Neuronal stem cell (in vitro differentiated cells): ENCODE measurements around the gene RILP.
A peak's percentile ranks its signal among the peaks of the same experiment; 100 is the strongest.
"Not testable (repeated sequence)": the region's sequence is repeated elsewhere in the genome, so short reads cannot be mapped to it uniquely, and the experiment has no call there.

Experiments
- DNase-seq: peaks from one replicate; pipeline ENCODE4 v3.0.0-alpha.2; 2013; ENCODE audit warnings: low spot score
- H2AFZ ChIP-seq: one replicate; pipeline ENCODE4 v1.6.1; 2013; ENCODE audit warnings: mild to moderate bottlenecking, low read length, inconsistent platforms
- H2AK5ac ChIP-seq: 2 replicates; pipeline ENCODE4 v1.6.1; 2013; ENCODE audit warnings: low read depth, mild to moderate bottlenecking, inconsistent platforms, low read length, moderate library complexity, mixed read lengths
- H2BK120ac ChIP-seq: 2 replicates; pipeline ENCODE4 v1.6.1; 2013; ENCODE audit warnings: low read depth, mild to moderate bottlenecking, inconsistent platforms, low read length, moderate library complexity, mixed read lengths
- H2BK12ac ChIP-seq: one replicate; pipeline ENCODE4 v1.6.1; 2013; ENCODE audit warnings: low read length, inconsistent platforms
- H2BK15ac ChIP-seq: 2 replicates; pipeline ENCODE4 v1.6.1; 2013; ENCODE audit warnings: mild to moderate bottlenecking, low read length, inconsistent platforms, mixed read lengths
- H2BK5ac ChIP-seq: one replicate; pipeline ENCODE4 v1.6.1; 2013; ENCODE audit warnings: inconsistent platforms, mild to moderate bottlenecking, low read length, moderate library complexity
- H3K14ac ChIP-seq: one replicate; pipeline ENCODE4 v1.6.1; 2013; ENCODE audit warnings: low read length, inconsistent platforms
- H3K18ac ChIP-seq: 2 replicates; pipeline ENCODE4 v1.6.1; 2013; ENCODE audit warnings: low read length, inconsistent platforms
- H3K23ac ChIP-seq: 2 replicates; pipeline ENCODE4 v1.6.1; 2013; ENCODE audit warnings: low read depth, mild to moderate bottlenecking, mixed read lengths, low read length, inconsistent platforms; ENCODE audit not compliant: poor library complexity
- H3K27ac ChIP-seq: replicated peaks from 3 replicates; pipeline ENCODE4 v1.5.1; 2013; ENCODE audit warnings: low read length, inconsistent platforms
- H3K27me3 ChIP-seq, 3 experiments: 2 replicates each; pipeline ENCODE4 v1.6.1; 2013; ENCODE audit warnings: low read length in 3 of 3, mild to moderate bottlenecking in 2 of 3, inconsistent platforms in 1 of 3, low read depth in 1 of 3, mixed read lengths in 1 of 3, moderate library complexity in 1 of 3; ENCODE audit not compliant: control insufficient read depth in 3 of 3, insufficient read depth in 3 of 3
- H3K36me3 ChIP-seq, 2 donors: replicated peaks in 1 of 2; 2 replicates each; pipeline ENCODE4 v1.6.1; 2013; ENCODE audit warnings: low read length in 2 of 2; ENCODE audit not compliant: control insufficient read depth in 2 of 2, insufficient read depth in 2 of 2
- H3K4ac ChIP-seq: 2 replicates; pipeline ENCODE4 v1.6.1; 2013; ENCODE audit warnings: inconsistent platforms, mild to moderate bottlenecking, low read length, moderate library complexity
- H3K4me1 ChIP-seq, 2 donors: 1 replicate in 1 of 2; 2 replicates in 1 of 2; pipeline ENCODE4 v1.6.1; 2013; ENCODE audit warnings: low read length in 2 of 2, low read depth in 1 of 2; ENCODE audit not compliant: control insufficient read depth in 2 of 2, insufficient read depth in 1 of 2
- H3K4me2 ChIP-seq: one replicate; pipeline ENCODE4 v1.6.1; 2013; ENCODE audit warnings: mild to moderate bottlenecking, low read length, inconsistent platforms; ENCODE audit not compliant: insufficient read depth, poor library complexity, severe bottlenecking
- H3K4me3 ChIP-seq, 2 donors: 2 replicates each; pipeline ENCODE4 v1.5.1; 2013; ENCODE audit warnings: low read length in 2 of 2, mild to moderate bottlenecking in 2 of 2, inconsistent platforms in 1 of 2, moderate library complexity in 1 of 2
- H3K79me1 ChIP-seq: one replicate; pipeline ENCODE4 v1.6.1; 2013; ENCODE audit warnings: low read depth, mild to moderate bottlenecking, inconsistent platforms, low read length, moderate library complexity
- H3K9ac ChIP-seq: one replicate; pipeline ENCODE4 v1.6.1; 2013; ENCODE audit warnings: mild to moderate bottlenecking, low read depth, low read length, inconsistent platforms; ENCODE audit not compliant: poor library complexity
- H3K9me3 ChIP-seq, 2 donors: replicated peaks in 1 of 2; 2 replicates each; pipeline versions ENCODE3 to v1.6.1; 2013; ENCODE audit warnings: low read length in 2 of 2, mild to moderate bottlenecking in 2 of 2, inconsistent platforms in 1 of 2, low read depth in 1 of 2, mixed read lengths in 1 of 2, moderate library complexity in 1 of 2; ENCODE audit not compliant: control insufficient read depth in 2 of 2, insufficient read depth in 1 of 2
- H4K8ac ChIP-seq: one replicate; pipeline ENCODE4 v1.6.1; 2013; ENCODE audit warnings: low read depth, mild to moderate bottlenecking, inconsistent platforms, low read length, moderate library complexity
- H4K91ac ChIP-seq: one replicate; pipeline ENCODE4 v1.6.1; 2013; ENCODE audit warnings: low read length, low read depth, mild to moderate bottlenecking, inconsistent platforms; ENCODE audit not compliant: poor library complexity
- WGBS, 2 donors: extraction: QIAGEN DNeasy Blood & Tissue Kit; methylation state at CpG; one replicate each; pipeline ENCODE4 v1.1.7; 2013; ENCODE audit warnings: missing lambda C conversion rate in 2 of 2, mixed read lengths in 1 of 2; ENCODE audit not compliant: insufficient read length in 2 of 2, insufficient replicate concordance in 1 of 2; ENCODE audit errors: extremely low coverage in 2 of 2; 5-methylcytosine and 5-hydroxymethylcytosine counted together

The RILP gene

DNA sequence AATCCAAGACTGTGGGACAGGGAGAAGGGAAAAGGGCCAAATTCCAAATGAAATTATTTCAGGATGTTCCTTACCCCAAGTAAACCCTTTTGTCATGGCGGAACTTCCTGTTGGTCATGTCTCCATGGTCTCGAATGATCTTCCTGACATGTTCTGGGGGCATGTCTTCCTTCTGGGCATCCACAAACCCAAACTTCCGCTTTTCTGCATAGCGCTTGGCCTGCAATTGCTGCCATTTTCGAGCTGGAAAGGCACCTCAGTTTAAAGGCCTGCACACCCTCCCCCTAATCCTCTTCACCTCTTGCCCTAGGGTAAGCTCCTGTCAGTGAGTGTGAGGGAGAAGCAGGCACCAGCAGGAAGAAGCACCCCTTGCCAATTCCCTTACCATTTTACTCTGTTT, 33.8 kb upstream of the RILP start:
- Histone ChIP-seq H3K79me1 (peaks cover 8% of the 10 kb centered on the region), H2BK120ac (no peak overlapping the region), H2BK5ac (no peak overlapping the region), H3K27me3 (no peaks in the 10 kb centered on the region), H3K9ac (no peak overlapping the region), H3K4me2 (peak overlapping the region; percentile 60), H3K18ac (no peak overlapping the region), H2AK5ac (no peak overlapping the region), H3K36me3 (peaks cover 42 to 53% of the 10 kb centered on the region in 2 donors), H3K23ac (no peak overlapping the region), H2BK12ac (no peak overlapping the region), H2BK15ac (no peak overlapping the region), H3K14ac (no peak overlapping the region), H3K4ac (no peak overlapping the region), H3K4me3 (peak overlapping the region; percentile 75 to 94), H3K9me3 (no peaks in the 10 kb centered on the region), H3K27ac (no peak overlapping the region), H4K8ac (no peak overlapping the region), H3K4me1 (peaks cover 3 to 7% of the 10 kb centered on the region in 2 donors), H4K91ac (no peak overlapping the region), H2AFZ (no peak overlapping the region)
- WGBS, 2 donors: no CpG with 5 or more reads among the region's 5 CpGs
- DNase-seq: no peak

DNA sequence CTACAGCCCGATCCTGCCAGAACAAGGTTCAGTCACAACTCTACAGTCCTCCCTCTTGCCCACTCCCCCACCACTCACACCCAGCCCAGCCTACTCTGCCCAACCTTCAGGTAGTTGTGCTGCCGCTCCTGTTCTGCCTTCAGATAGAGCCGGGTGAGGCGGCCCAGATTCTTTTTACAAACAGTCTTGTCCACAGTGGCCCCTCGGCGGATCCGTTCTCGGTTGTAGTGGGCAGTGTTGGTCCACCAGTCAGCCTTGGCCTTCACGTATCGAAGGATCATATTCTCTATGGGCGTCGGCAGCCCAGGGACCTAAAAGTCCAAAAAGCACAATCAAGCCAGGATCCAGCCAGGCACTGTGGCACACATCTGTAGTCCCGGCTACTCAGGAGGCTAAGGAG, 26.7 kb upstream of the RILP start:
- Histone ChIP-seq H3K4me3 (no peak overlapping the region), H2BK5ac (no peak overlapping the region), H3K23ac (no peak overlapping the region), H2BK15ac (no peak overlapping the region), H3K4me1 (no peaks in the 10 kb centered on the region), H3K79me1 (peaks cover 5% of the 10 kb centered on the region), H3K4me2 (no peak overlapping the region), H3K14ac (no peak overlapping the region), H4K8ac (no peak overlapping the region), H3K18ac (no peak overlapping the region), H3K36me3 (peaks cover 80 to 97% of the 10 kb centered on the region in 2 donors), H2AFZ (no peak overlapping the region), H2BK120ac (no peak overlapping the region), H2BK12ac (no peak overlapping the region), H3K9ac (no peak overlapping the region), H3K9me3 (peaks cover 0 to 2% of the 10 kb centered on the region in 2 donors), H3K27ac (no peak overlapping the region), H3K27me3 (no peaks in the 10 kb centered on the region), H4K91ac (no peak overlapping the region), H2AK5ac (no peak overlapping the region), H3K4ac (no peak overlapping the region)
- whole genome bisulfite sequencing, 2 donors: no CpG with 5 or more reads among the region's 13 CpGs
- DNase-seq: no peak

DNA sequence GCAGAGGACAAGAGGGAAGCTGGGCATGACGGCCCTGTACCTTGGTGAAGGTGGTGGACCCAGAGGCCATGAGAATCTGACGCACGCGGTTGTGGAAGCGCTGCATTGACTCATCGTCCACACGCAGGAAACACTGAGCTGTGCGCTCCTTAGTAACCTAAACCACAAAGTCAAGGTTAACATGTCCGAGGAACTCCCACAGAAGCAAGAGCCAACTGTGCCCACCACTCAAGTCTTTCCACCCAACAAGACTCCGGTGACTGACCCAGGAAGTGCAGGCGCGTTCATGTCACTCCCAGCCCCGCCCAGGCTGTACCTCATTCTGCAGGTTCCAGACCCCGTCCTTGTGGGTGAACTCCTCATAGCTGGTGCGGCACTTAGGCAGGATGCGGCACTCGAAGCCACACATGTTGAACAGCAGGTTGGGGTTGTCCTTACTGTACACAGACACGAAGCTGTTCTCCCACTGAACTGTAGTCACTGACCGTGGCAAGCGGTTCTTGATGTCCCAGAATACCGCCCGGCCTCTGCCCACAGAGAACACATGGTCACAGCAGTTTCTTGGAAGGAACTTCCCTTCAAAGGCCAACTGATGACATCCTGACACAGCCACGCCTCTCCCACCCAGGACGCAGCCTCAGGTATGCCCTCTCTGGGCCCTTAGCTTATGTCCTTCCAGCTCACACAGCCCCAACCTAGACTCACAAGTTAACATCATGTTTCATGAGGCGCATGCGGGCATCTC, 23.5 kb upstream of the RILP start:
- no peak overlapping the region for H3K18ac ChIP-seq
- no peak overlapping the region for H3K4ac ChIP-seq
- no peak overlapping the region for H2AK5ac ChIP-seq
- H3K4me2 ChIP-seq: no peak overlapping the region
- H3K27ac ChIP-seq: no peak overlapping the region
- H3K9ac ChIP-seq: peak overlapping the region; percentile 53
- H3K79me1 ChIP-seq: peaks cover 3% of the 10 kb centered on the region
- H2BK12ac ChIP-seq: no peak overlapping the region
- no peak overlapping the region for H2BK15ac ChIP-seq
- peaks cover 70 to 97% of the 10 kb centered on the region in 2 donors for H3K36me3 ChIP-seq
- H3K9me3 ChIP-seq: peaks cover 0 to 2% of the 10 kb centered on the region in 2 donors
- H3K23ac ChIP-seq: peak overlapping the region; percentile 76
- no peak overlapping the region for H3K4me3 ChIP-seq
- no peak overlapping the region for H2BK120ac ChIP-seq
- H3K14ac ChIP-seq: no peak overlapping the region
- WGBS, 2 donors: no CpG with 5 or more reads among the region's 26 CpGs
- H3K27me3 ChIP-seq: no peaks in the 10 kb centered on the region
- no peak overlapping the region for H2AFZ ChIP-seq
- no peak for DNase-seq
- H4K8ac ChIP-seq: no peak overlapping the region
- H4K91ac ChIP-seq: no peak overlapping the region
- no peak overlapping the region for H2BK5ac ChIP-seq
- no peaks in the 10 kb centered on the region for H3K4me1 ChIP-seq

DNA sequence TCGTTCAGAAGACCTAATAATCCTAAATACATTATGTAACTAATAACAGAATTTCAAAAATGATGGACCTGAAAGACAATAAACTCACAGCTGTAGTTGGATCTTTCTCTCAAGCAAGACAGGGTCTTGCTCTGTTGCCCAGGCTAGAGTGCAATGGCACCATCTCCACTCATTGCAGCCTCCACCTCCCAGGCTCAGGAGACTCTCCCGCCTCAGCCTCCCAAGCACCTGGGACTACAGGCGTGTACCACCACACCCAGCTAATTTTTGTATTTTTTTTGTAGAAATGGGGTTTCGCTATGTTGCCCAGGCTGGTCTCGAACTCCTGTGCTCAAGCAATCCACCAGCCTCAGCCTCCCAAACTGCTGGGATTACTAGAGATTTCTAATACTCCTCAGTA, 14.3 kb upstream of the RILP start:
- not testable (repeated sequence) for H3K9ac ChIP-seq, DNase-seq, H2BK15ac ChIP-seq, H4K91ac ChIP-seq, H3K23ac ChIP-seq, H2BK5ac ChIP-seq, H2BK120ac ChIP-seq, H3K4me3 ChIP-seq, H2AK5ac ChIP-seq, H3K4ac ChIP-seq, H3K18ac ChIP-seq, H3K27ac ChIP-seq, H3K79me1 ChIP-seq, H3K14ac ChIP-seq, H2AFZ ChIP-seq, H3K4me2 ChIP-seq, H3K4me1 ChIP-seq, H3K27me3 ChIP-seq, H3K9me3 ChIP-seq, H2BK12ac ChIP-seq, H4K8ac ChIP-seq
- no CpG with 5 or more reads among the region's 5 CpGs for WGBS, 2 donors
- H3K36me3 ChIP-seq: peaks cover 48 to 97% of the 10 kb centered on the region in 2 donors
